HepG2 (cell line): ENCODE data around the gene SLC9A9. TPM values are rescaled to one million over a fixed set of nuclear protein-coding genes. Genes with fewer than 3 reads are reported as not detected.

Experiments
- ATAC-seq: fragments of 200-7000 bp; cut with Tn5 transposase; 3 replicates; pipeline ENCODE4 v1.9.1; 2020; ENCODE audit warnings: mild to moderate bottlenecking, moderate library complexity
- BruUV-seq: library from RNA; stranded (reverse); fragments of 400-500 nt; replicated peaks from 2 replicates; lab custom pipeline; 2021; lab: Mats Ljungman, UMichigan
- CTCF ChIA-PET: fragments of 300-600 bp; formaldehyde crosslinking; extraction: SDS; loops from one replicate; lab custom pipeline; 2021; ENCODE audit warnings: low total read pairs, inconsistent platforms, low intra/inter-chr PET ratio; lab: Yijun Ruan, JAX
- POLR2A ChIA-PET: fragments of 350-600 bp; sonication (Branson Sonifier 250); formaldehyde crosslinking; loops from one replicate; lab custom pipeline; 2020; ENCODE audit warnings: antibody characterized with exemption, inconsistent platforms; lab: Yijun Ruan, JAX
- DNase-seq: peaks from one replicate; pipeline ENCODE4 v3.0.0-alpha.2; 2015; ENCODE audit warnings: low spot score
- FAIRE-seq: peaks from 3 replicates; lab custom pipeline; 2011; peaks lifted over from hg19 to GRCh38; lab: Jason Lieb, UNC
- H2AFZ ChIP-seq: one replicate; pipeline ENCODE4 v1.6.1; 2011; ENCODE audit warnings: low read length, inconsistent platforms
- H3K27ac ChIP-seq: fragments of 300-600 bp; 3 replicates; pipeline ENCODE4 v1.8.0; 2011; ENCODE audit warnings: mixed run types, mild to moderate bottlenecking, mixed read lengths, low read length, inconsistent platforms; ENCODE audit not compliant: insufficient read depth; ENCODE audit errors: extremely low read length
- H3K27me3 ChIP-seq, 2 experiments: fragments of 200-600 bp in 1 of 2; 2 replicates in 1 of 2; 3 replicates in 1 of 2; pipeline versions ENCODE4 v1.6.0 to v1.8.0; 2011; ENCODE audit warnings: low read length in 2 of 2, mild to moderate bottlenecking in 2 of 2, moderate library complexity in 2 of 2, inconsistent platforms in 1 of 2; ENCODE audit not compliant: insufficient read depth in 2 of 2, control insufficient read depth in 1 of 2
- H3K36me3 ChIP-seq, 2 experiments: fragments of 200-600 bp in 1 of 2; replicated peaks in 1 of 2; 2 replicates in 1 of 2; 3 replicates in 1 of 2; pipeline versions ENCODE4 v1.5.1 to v1.8.0; 2011; ENCODE audit warnings: low read length in 2 of 2, inconsistent platforms in 1 of 2; ENCODE audit not compliant: insufficient read depth in 2 of 2, control insufficient read depth in 1 of 2
- H3K4me1 ChIP-seq: 2 replicates; pipeline ENCODE4 v1.5.1; 2012; ENCODE audit warnings: low read length, inconsistent platforms; ENCODE audit not compliant: insufficient read depth
- H3K4me2 ChIP-seq: 2 replicates; pipeline ENCODE4 v1.6.0; 2011; ENCODE audit warnings: low read depth, low read length, inconsistent platforms
- H3K4me3 ChIP-seq, 3 experiments: fragments of 200-600 bp in 1 of 3; sonication (generic), shearing (Covaris generic) in 1 of 3; replicated peaks in 1 of 3; 2 replicates each; pipeline ENCODE4 v1.5.1; 2011 to 2016; ENCODE audit warnings: low read length in 3 of 3, inconsistent platforms in 2 of 3, low read depth in 2 of 3, mild to moderate bottlenecking in 2 of 3, control low read depth in 1 of 3, mixed read lengths in 1 of 3; ENCODE audit not compliant: insufficient read depth in 1 of 3
- H3K79me2 ChIP-seq: one replicate; pipeline ENCODE4 v1.6.1; 2011; ENCODE audit warnings: low read length, inconsistent platforms; ENCODE audit not compliant: insufficient read depth
- H3K9ac ChIP-seq: 2 replicates; pipeline ENCODE4 v1.6.0; 2011; ENCODE audit warnings: mild to moderate bottlenecking, low read depth, low read length, inconsistent platforms; ENCODE audit not compliant: insufficient read depth
- H3K9me3 ChIP-seq: 2 replicates; pipeline ENCODE4 v1.5.1; 2012; ENCODE audit warnings: mild to moderate bottlenecking, low read length
- H4K20me1 ChIP-seq: 2 replicates; pipeline ENCODE4 v1.6.0; 2011; ENCODE audit warnings: inconsistent platforms, mild to moderate bottlenecking, low read length, moderate library complexity; ENCODE audit not compliant: insufficient read depth
- CTCF ChIP-seq: sonication (generic); formaldehyde crosslinking; IDR thresholded peaks from 2 replicates; pipeline ENCODE4 v1.5.0; 2020; ENCODE audit warnings: mild to moderate bottlenecking, missing genetic modification reagents, moderate library complexity
- NCOA1 ChIP-seq: sonication (generic); formaldehyde crosslinking; IDR thresholded peaks from 2 replicates; pipeline ENCODE4 v1.9.0; 2021; ENCODE audit warnings: missing genetic modification reagents
- STAG1 ChIP-seq: sonication (generic); formaldehyde crosslinking; IDR thresholded peaks from 2 replicates; pipeline ENCODE4 v1.4.0; 2020; ENCODE audit warnings: missing genetic modification reagents
- ZNF580 ChIP-seq: IDR thresholded peaks from 2 replicates; pipeline ENCODE4 v1.6.1; 2016; ENCODE audit warnings: low read depth, borderline replicate concordance
- WGBS: methylation state at CpG from one replicate; pipeline ENCODE4 v1.1.6; 2017; ENCODE audit warnings: low lambda C conversion rate; 5-methylcytosine and 5-hydroxymethylcytosine counted together
- in situ Hi-C: cut with HindIII; loops from 2 replicates; pipeline ENCODE4 v1.10.0; 2017; ENCODE audit warnings: low pct_unique_long_range_greater_than_20kb; ENCODE audit not compliant: extremely low pct_ligation_motif_present
- intact Hi-C: fragments of 100-400 bp; cut with micrococcal nuclease; formaldehyde crosslinking; loops from one replicate; pipeline ENCODE4 v1.10.0; 2022; ENCODE audit not compliant: unreplicated experiment
- polyA plus RNA-seq, 8 experiments: library from polyadenylated mRNA; depleted of rRNA in 3 of 8; stranded (reverse) in 7 of 8; unstranded in 1 of 8; fragments of >200 nt; fragmentation: Illumina TruSeq in 4 of 8; extraction: Trizol in 4 of 8; gene quantifications; 2 replicates each; pipeline versions ENCODE4 v1.2.1 to v1.2.3, GENCODE V29; 2011 to 2016; ENCODE audit warnings: low read depth in 4 of 8, missing spikeins in 1 of 8, mixed read lengths in 1 of 8; ENCODE audit not compliant: insufficient read depth in 1 of 8
- total RNA-seq, 5 experiments: library from RNA; depleted of rRNA; stranded (reverse); fragments of >200 nt; fragmentation: Illumina TruSeq; extraction: Trizol; gene quantifications; 2 replicates each; pipeline ENCODE4 v1.2.3, GENCODE V29; 2016; ENCODE audit warnings: low read depth in 1 of 5

The SLC9A9 gene
- total and polyA plus RNA-seq, 2 of the 13 experiments (the other 11 are each of a cell fraction or from before 2014, with no cell fraction given): not detected

- no peak for TF ChIP-seq ZNF580 (CRISPR knock-in tag)
Observed at GRCh38 chr3:143783851-143784370, 64.4 kb downstream of the SLC9A9 start (continued).

GRCh38 chr3:143775459-143775858, 72.8 kb downstream of the SLC9A9 start:
- no peak for TF ChIP-seq NCOA1 (CRISPR knock-in tag)
- TF ChIP-seq CTCF (CRISPR knock-in tag): peak; percentile 48
- TF ChIP-seq STAG1 (CRISPR knock-in tag): peak; percentile 41
- Histone ChIP-seq H2AFZ (no peak overlapping the region), H4K20me1 (no peaks in the 10 kb centered on the region), H3K36me3 (no peaks in the 10 kb centered on the region), H3K79me2 (no peaks in the 10 kb centered on the region), H3K27me3 (no peaks in the 10 kb centered on the region), H3K4me2 (no peak overlapping the region), H3K4me1 (no peaks in the 10 kb centered on the region), H3K9me3 (no peaks in the 10 kb centered on the region), H3K4me3 (no peak overlapping the region), H3K27ac (no peak overlapping the region), H3K9ac (no peak overlapping the region)
- CTCF ChIA-PET: no interaction called here
- WGBS: 2% methylated on average over 4 of the region's 4 CpGs
- POLR2A ChIA-PET: no interaction called here
- FAIRE-seq: peak; percentile 46
- peak; percentile 84 for ATAC-seq
- in situ Hi-C loops (no loop called here), intact Hi-C loops (loop anchor here (10.0 kb wide), 1 partner anchor 179 kb away; no protein-coding TSS in a partner anchor)
- peak; percentile 13 for DNase-seq
- BruUV-seq: no TSS peak
